Measurements from ENCODE around the gene CNP.

Gene CNP

GRCh38 chr17:41942626-41943373 lies 23.8 kb upstream of the CNP start:
- no peak for DNase-seq (ENCODE audit: low read depth)

DNA sequence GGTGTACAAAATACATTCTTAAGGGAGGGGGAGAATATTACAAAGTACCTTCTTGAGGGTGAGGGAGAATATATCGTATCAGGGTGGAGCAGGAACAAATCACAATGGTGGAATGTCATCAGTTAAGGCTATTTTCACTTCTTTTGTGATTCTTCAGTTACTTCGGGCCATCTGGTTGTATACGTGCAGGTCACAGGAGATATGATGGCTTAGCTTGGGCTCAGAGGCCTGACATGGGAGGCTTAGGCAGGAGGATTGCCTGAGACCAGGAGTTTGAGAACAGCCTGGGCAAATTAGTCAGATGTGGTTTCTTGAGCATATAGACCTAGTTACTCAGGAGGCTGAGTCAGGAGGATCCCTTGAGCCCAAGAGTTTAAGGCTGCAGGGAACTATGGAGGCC lies 23.1 kb upstream of the CNP start:
- no peak for DNase-seq (ENCODE audit: low read depth)

GRCh38 chr17:41944943-41945342 lies 21.7 kb upstream of the CNP start:
- DNase-seq (ENCODE audit: low read depth), result no peak

DNA sequence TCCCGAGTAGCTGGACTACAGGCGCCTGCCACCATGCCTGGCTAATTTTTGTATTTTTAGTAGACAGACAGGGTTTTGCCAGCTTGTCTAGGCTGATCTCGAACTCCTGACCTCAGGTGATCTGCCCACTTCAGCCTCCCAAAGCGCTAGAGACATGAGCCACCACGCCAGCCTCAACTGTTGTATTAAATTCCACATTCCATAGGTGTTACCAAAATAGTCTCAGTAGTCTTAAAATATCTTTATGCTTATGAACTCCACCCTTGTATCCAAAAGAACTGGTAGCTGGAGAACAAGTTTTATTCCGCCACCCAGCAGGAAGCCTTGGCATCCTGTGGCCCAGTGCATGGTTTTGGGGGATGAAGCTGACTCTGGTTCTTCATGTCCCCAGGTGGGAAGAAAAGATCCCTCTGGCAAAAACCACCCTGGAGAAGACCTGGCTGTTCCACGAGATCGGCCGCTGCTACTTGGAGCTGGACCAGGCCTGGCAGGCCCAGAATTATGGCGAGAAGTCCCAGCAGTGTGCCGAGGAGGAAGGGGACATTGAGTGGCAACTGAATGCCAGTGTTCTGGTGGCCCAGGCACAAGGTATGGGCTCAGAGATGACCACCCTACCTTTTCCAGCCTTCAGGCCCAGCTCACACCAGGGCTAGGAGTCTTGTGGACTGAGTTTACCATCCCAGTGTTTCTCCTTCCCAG lies 17.7 kb upstream of the CNP start:
- DNase-seq (ENCODE audit: low read depth), result no peak

GRCh38 chr17:41956522-41956921 lies 10.1 kb upstream of the CNP start:
- no peak for DNase-seq (ENCODE audit: low read depth)

DNA sequence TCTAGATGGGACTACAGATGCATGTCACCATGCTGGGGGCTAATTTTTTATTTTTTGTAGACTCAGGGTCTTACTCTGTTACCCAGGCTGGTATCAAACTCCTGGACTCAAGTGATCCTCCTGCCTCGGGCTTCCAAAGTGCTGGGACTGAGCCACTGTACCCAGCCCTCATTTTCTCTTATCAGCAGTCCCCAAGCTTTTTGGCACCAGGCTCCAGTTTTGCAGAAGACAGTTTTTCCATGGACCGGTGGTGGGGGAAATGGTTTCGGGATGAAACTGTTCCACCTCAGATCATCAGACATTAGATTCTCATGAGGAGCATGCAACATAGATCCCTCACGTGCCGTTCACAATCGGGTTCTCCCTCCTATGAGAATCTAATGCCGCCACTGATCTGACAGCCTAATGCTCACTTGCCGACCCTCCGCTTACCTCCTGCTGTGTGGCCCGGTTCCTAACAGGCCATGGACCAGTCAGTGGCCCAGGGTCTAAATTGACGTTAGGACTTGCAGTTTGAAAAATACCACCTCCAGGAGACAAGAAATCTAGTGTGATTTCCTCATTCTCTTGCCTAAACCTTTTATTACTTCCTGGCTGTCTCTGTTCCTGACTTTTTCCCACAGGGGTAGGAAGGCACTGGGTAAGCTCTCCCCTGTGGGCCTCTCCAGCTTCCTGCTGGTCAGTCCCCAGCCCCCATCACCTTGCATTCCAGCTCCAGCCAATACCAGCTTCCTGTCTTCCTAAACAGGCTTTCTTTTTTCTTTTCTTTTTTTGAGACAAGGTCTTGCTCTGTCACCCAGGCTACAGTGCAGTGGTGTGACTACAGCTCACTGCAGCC lies 9.3 kb upstream of the CNP start:
- no peak for DNase-seq (ENCODE audit: low read depth)

- DNase-seq (ENCODE audit: low read depth), result no peak
These were observed 8.6 kb upstream of the CNP start for GRCh38 chr17:41957869-41958439.

- DNase-seq (ENCODE audit: low read depth), result no peak
These were observed 7.6 kb upstream of the CNP start for GRCh38 chr17:41959030-41959335.

DNA sequence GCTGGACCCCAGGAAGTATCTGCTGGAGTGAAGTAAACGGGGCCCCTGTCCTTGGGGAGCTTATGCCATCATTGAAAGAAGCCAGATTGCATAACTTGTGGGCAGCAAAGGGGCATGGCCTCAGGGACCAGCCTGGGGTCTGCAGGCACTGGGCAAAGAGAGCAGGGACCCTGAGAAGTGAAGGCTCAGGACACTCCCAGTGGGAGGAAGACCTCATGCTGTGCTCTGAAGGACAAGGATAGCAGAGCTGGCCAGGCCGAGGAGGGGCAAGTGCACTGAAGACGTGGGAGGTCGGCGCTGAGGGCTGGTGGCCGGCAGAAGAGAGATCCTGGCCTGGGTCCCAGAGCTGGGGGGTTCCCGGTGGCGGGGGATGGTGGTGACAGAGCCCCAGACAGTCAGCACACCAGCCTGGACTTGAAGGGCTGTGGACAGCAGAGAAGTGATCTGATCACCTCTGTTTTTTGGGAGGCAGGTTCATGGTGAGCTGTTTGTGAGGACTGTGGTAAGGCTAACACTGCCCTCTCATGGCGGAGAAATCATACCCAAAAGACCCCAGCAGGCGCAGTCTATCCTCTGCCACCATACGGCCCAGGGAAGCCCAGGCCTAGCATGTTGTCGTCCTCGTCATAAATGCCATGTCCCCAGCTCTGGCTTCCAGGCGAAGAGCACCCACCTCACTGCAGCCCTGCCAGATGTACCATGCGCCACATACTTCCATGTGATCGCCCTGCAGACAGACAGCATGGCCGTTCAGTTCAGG lies 7.1 kb upstream of the CNP start:
- DNase-seq (ENCODE audit: low read depth), result peak; percentile 43

DNA sequence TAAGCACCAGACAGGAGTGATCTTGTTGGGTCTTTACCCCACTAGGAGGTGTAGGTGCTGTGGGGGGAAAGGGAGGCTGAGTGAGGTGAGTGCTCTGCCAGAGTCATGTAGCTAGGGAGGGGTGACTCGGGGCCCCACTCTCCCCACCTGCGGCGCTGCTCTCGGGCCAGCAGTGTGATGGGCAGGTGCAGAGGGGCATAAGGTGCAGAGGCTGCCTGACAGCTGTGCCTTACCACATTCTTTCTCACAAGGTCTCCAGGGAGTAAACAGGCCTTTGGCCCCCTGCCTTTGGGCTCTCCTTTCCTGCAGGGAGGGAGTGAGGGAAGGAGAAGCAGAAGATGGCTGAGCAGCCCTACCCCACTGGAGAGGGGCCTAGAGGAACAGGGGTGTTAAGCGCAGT lies 4.5 kb upstream of the CNP start:
- DNase-seq (ENCODE audit: low read depth), result no peak

DNA sequence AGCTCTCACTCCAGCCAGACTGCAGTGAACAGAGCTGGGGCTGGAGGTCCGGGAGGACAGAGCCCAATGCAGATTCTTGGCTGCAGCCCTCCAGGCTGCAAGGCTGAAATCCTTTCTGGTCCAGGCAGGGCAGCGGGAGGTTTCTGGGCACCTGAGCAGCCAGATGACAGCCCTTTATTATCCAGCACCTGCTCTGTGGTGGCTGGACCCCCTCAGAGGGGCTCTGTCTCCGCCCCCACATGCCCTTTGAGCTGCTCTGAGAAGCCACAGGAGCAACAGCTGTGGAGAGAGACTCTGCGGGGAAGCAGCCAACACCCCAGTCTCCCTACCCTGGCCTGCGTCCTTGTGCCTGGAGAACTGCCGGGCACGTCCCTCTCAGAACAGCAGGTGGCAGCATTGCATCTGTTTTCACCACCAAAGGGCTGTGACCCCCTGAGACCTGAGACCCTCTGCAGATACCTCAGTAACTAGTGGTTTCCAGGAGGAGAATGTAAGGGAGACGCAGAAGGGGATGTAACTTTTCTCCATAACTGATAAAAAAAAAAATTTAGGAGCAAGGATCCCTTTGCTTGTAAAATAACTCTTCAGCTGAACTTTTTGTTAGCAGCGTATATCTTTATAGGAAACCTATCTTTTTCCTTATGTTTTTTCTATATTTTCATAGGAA lies 3.7 kb upstream of the CNP start:
- DNase-seq (ENCODE audit: low read depth), result peak; percentile 37

DNA sequence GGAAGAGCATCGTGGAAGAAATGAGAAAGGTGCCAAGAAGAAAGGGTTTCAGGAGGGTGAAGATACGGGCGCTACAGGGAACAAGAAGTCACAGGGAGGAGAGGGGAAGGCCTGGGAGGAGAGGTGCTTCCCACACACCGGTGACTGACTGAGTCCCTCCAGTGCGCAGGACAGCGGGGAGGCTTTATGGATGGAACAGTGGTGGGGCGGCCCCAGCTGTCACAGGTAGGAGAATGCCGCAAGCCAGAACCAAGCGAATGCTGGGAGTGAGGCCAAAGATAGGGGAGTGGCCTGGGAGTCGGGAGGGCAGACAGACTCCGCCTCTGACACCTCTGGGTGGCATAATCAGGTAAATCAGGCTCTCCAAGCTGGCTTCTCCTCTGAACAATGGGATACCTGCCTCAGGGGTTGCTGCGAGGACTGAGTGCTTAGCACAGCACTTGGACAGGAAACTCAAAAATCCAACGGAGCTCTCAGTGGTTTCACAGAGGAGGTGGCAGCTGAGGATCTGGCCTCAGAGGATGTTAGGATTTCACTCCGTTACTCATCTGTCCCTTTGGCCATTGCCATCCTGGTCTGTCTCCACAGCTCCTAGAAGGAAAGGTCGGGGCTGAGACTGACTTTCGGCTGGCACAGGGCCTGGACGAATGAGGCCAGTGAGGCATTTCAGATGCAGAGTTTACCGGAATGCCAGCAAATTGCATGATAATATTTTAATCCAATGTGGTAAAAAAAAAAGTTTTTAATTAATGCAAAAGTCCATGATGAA lies 717 bp upstream of the CNP start:
- no peak for DNase-seq (ENCODE audit: low read depth)

DNA sequence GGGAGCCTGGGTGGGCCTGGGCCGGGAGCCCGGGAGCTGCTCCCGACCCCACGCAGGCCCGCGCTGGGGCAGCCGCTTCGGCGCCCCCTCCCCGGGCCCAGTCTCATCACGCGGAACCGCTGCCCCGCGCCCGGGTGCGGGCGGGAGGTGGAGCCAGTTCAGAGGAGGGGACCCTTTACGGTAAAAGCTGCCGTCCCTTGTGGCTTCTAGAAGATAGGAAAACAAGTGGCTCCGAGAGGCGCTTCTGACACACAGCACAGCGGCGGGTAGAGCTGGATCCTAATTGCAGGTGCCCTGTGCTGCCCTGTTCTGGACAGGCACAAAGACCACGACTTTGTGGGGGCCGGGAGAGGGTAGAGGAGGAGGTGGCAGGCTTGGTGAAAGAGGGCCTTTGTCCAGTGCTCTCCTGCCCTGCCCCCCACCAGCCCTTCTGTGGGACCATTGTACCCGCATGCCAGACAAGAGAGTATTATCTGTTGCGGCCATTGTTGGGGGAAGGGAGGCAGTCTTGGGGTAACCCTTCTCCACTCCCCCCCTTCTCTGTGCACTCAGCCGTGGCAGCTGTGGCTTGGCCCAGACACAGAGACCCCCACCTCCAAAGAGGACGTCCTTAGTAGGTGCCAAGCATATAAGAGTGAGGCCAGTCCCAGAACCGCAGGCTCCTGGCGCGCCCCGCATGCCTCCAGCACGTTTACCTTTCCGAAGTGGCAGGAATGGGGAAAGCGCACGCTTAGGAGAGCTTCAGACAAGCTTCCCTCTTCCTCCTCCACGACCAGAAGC lies 736 bp downstream of the CNP start:
- no peak for DNase-seq (ENCODE audit: low read depth)

DNA sequence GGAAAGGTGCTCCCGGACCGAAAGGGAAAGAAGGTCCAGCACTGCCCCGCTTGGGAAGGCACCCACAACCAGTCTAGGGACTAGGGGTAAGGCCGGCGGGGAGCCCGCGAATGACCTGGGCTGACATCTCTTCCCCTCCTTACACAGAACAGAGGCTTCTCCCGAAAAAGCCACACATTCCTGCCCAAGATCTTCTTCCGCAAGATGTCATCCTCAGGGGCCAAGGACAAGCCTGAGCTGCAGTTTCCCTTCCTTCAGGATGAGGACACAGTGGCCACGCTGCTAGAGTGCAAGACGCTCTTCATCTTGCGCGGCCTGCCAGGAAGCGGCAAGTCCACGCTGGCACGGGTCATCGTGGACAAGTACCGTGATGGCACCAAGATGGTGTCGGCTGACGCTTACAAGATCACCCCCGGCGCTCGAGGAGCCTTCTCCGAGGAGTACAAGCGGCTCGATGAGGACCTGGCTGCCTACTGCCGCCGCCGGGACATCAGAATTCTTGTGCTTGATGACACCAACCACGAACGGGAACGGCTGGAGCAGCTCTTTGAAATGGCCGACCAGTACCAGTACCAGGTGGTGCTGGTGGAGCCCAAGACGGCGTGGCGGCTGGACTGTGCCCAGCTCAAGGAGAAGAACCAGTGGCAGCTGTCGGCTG lies 1.5 kb downstream of the CNP start:
- no peak for DNase-seq (ENCODE audit: low read depth)

DNA sequence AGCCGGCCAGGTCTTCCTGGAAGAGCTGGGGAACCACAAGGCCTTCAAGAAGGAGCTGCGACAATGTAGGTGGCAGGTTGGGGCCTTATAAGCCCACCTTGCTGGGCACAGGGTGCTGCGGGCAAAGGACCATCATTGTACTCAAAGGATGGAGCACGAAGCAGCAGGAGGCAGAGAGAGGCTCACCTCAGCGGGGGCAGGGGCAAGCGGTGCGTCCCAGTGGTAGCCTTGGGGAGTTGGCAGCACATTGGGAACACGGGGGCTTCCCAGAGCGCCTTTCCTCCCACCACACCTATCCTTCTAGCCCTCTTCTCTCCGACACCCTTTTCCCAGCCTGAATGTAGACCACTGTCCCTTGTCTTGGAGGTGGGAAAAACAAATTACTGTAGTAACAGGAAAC lies 2.1 kb downstream of the CNP start:
- DNase-seq (ENCODE audit: low read depth), result no peak

- no peak for DNase-seq (ENCODE audit: low read depth)
These were observed 4.3 kb downstream of the CNP start for GRCh38 chr17:41970901-41971331.

GRCh38 chr17:41971721-41972523 lies 5.3 kb downstream of the CNP start:
- no peak for DNase-seq (ENCODE audit: low read depth)
